Esophagus squamous epithelium (tissue), 5 donors: ENCODE data around the gene GABRB1. TPM values are rescaled to one million over a fixed set of nuclear protein-coding genes. Genes with fewer than 3 reads are reported as not detected.
"Not testable (repeated sequence)": the region's sequence is repeated elsewhere in the genome, so short reads cannot be mapped to it uniquely, and the experiment has no call there.

Source experiments
- DNase-seq: peaks from one replicate; lab custom pipeline; 2025; lab: John Stamatoyannopoulos, UW
- H3K27ac ChIP-seq, 4 donors: fragments of 200-600 bp; sonication (generic); one replicate each; pipeline ENCODE4 v1.5.1; 2016 to 2019; ENCODE audit warnings: mild to moderate bottlenecking in 1 of 4
- H3K27me3 ChIP-seq, 4 donors: fragments of 200-600 bp; sonication (generic); 1 replicate in 3 of 4; 2 replicates in 1 of 4; pipeline versions ENCODE4 v1.5.1 to v1.6.0; 2017 to 2021; ENCODE audit warnings: antibody characterized with exemption in 1 of 4
- H3K36me3 ChIP-seq, 3 donors: fragments of 200-600 bp; sonication (generic); one replicate each; pipeline ENCODE4 v1.5.1; 2016 to 2019
- H3K4me1 ChIP-seq, 3 donors: fragments of 200-600 bp; sonication (generic); one replicate each; pipeline ENCODE4 v1.5.1; 2017 to 2019
- H3K4me3 ChIP-seq, 4 donors: fragments of 200-600 bp; sonication (generic); 1 replicate in 3 of 4; 2 replicates in 1 of 4; pipeline ENCODE4 v1.5.1; 2016 to 2019; ENCODE audit warnings: mild to moderate bottlenecking in 2 of 4, moderate library complexity in 1 of 4
- H3K9me3 ChIP-seq, 3 donors: fragments of 200-600 bp; sonication (generic); one replicate each; pipeline ENCODE4 v1.5.1; 2016 to 2019
- POLR2A ChIP-seq, 4 donors: fragments of 450-650 bp; IDR thresholded peaks; one replicate each; pipeline ENCODE4 v1.6.1; 2017; ENCODE audit warnings: antibody characterized with exemption in 4 of 4, mild to moderate bottlenecking in 4 of 4, moderate library complexity in 3 of 4
- WGBS, 2 donors: methylation state at CpG; one replicate each; pipeline ENCODE4 v1.1.5; 2018; 5-methylcytosine and 5-hydroxymethylcytosine counted together
- intact Hi-C: fragments of 100-400 bp; cut with DNase I; formaldehyde crosslinking; loops from one replicate; pipeline ENCODE4 v1.15.0; 2022
- total RNA-seq, 4 donors: library from RNA; depleted of rRNA; stranded (reverse); fragments of >200 nt; gene quantifications; one replicate each; pipeline ENCODE4 v1.1.0, GENCODE V29; 2016
- TF ChIP-seq, protein P1 (sequence below), 6 experiments: fragments of 450-650 bp in 4 of 6; fragments of 200-600 bp in 2 of 6; sonication (generic) in 2 of 6; IDR thresholded peaks; one replicate each; pipeline ENCODE4 v1.5.1; 2016 to 2019; ENCODE audit warnings: antibody characterized with exemption in 6 of 6, mild to moderate bottlenecking in 4 of 6, moderate library complexity in 4 of 6
- donor health status: DM: yes; HTN: yes; CAD: no.

The GABRB1 gene
- total RNA-seq, 4 donors from 2014 or later = not detected

- no peaks in the 10 kb centered on the region for H3K9me3 ChIP-seq
- H3K4me3 ChIP-seq = no peak overlapping the region
- no peaks in the 10 kb centered on the region for H3K27me3 ChIP-seq
- intact Hi-C loops = no loop called here
- DNase-seq = no peak
- H3K27ac ChIP-seq = no peak overlapping the region
- TF ChIP-seq POLR2A (IDR thresholded peaks at IDR 0.05) = no peak
- TF ChIP-seq, protein P1, sequence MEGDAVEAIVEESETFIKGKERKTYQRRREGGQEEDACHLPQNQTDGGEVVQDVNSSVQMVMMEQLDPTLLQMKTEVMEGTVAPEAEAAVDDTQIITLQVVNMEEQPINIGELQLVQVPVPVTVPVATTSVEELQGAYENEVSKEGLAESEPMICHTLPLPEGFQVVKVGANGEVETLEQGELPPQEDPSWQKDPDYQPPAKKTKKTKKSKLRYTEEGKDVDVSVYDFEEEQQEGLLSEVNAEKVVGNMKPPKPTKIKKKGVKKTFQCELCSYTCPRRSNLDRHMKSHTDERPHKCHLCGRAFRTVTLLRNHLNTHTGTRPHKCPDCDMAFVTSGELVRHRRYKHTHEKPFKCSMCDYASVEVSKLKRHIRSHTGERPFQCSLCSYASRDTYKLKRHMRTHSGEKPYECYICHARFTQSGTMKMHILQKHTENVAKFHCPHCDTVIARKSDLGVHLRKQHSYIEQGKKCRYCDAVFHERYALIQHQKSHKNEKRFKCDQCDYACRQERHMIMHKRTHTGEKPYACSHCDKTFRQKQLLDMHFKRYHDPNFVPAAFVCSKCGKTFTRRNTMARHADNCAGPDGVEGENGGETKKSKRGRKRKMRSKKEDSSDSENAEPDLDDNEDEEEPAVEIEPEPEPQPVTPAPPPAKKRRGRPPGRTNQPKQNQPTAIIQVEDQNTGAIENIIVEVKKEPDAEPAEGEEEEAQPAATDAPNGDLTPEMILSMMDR (IDR thresholded peaks at IDR 0.05) = no peak
- WGBS, 2 donors = 29 to 34% methylated on average over 2 of the region's 2 CpGs
- no peaks in the 10 kb centered on the region for H3K36me3 ChIP-seq
- H3K4me1 ChIP-seq = no peaks in the 10 kb centered on the region
Observed at GRCh38 chr4:47274901-47275300, 243.5 kb downstream of the GABRB1 start.

DNA sequence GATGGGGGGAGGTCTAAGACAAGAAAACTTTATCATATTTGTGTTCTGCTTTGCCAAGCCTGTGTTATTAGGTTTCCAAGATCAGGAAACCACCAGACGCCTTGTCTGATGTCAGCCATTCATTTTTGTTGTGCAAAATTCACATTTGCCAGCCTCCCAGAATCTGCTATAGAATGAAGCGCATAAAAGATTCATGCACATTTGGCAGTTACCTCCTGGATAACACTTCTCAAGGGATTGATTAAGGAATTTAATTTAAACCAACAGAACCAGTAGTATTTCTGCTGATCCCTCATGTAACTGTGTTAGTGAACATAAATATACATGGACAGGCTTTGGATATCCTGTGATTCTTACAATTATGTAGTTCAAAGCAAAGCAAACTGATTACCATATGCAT, 244.2 kb downstream of the GABRB1 start:
- Histone ChIP-seq H3K36me3 (no peaks in the 10 kb centered on the region), H3K27me3 (no peaks in the 10 kb centered on the region), H3K4me3 (no peak overlapping the region), H3K4me1 (no peaks in the 10 kb centered on the region), H3K9me3 (no peaks in the 10 kb centered on the region), H3K27ac (no peak overlapping the region)
- TF ChIP-seq, protein P1 (IDR thresholded peaks at IDR 0.05) = no peak
- no peak for TF ChIP-seq POLR2A (IDR thresholded peaks at IDR 0.05)
- intact Hi-C loops = no loop called here
- WGBS, 2 donors = 63 to 67% methylated on average over 2 of the region's 2 CpGs
- DNase-seq = no peak

- Histone ChIP-seq H3K27me3 (no peaks in the 10 kb centered on the region), H3K4me1 (no peaks in the 10 kb centered on the region), H3K27ac (no peak overlapping the region), H3K4me3 (no peak overlapping the region), H3K9me3 (no peaks in the 10 kb centered on the region), H3K36me3 (no peaks in the 10 kb centered on the region)
- intact Hi-C loops = no loop called here
- WGBS, 2 donors = 20 to 46% methylated on average over 2 of the region's 2 CpGs
- TF ChIP-seq POLR2A (IDR thresholded peaks at IDR 0.05) = no peak
- TF ChIP-seq, protein P1 (IDR thresholded peaks at IDR 0.05) = no peak
- no peak for DNase-seq
Observed at GRCh38 chr4:47278631-47279030, 247.3 kb downstream of the GABRB1 start.

DNA sequence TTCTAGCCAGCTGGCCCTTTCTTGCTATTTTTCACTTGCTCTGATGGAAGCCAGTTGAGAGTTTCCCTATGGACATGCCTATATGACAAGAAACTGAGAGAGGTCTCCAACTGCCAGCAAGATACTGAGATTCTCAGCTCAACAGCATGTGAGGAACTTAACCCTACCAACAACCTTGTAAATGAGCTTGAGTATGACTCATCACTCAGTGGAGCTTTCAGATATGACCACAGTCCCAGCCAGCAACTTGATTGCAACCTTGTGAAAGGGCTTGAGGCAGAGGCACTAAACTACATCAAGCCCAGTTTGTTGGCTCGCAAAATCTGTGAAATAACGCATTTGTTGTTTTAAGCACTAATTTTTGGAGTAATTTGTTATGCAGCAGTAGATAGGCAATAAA, 256.4 kb downstream of the GABRB1 start:
- H3K4me1 ChIP-seq = no peaks in the 10 kb centered on the region
- no peaks in the 10 kb centered on the region for H3K36me3 ChIP-seq
- no peak overlapping the region for H3K4me3 ChIP-seq
- WGBS, 2 donors = 70 to 79% methylated on average over 2 of the region's 2 CpGs
- TF ChIP-seq, protein P1 (IDR thresholded peaks at IDR 0.05) = no peak
- TF ChIP-seq POLR2A (IDR thresholded peaks at IDR 0.05) = no peak
- DNase-seq = no peak
- H3K27ac ChIP-seq = no peak overlapping the region
- intact Hi-C loops = no loop called here
- no peaks in the 10 kb centered on the region for H3K9me3 ChIP-seq
- H3K27me3 ChIP-seq = no peaks in the 10 kb centered on the region

- Histone ChIP-seq H3K4me3 (no peak overlapping the region), H3K9me3 (no peaks in the 10 kb centered on the region), H3K4me1 (no peaks in the 10 kb centered on the region), H3K27me3 (no peaks in the 10 kb centered on the region), H3K36me3 (no peaks in the 10 kb centered on the region), H3K27ac (no peak overlapping the region)
- TF ChIP-seq POLR2A (IDR thresholded peaks at IDR 0.05) = no peak
- TF ChIP-seq, protein P1 (IDR thresholded peaks at IDR 0.05) = no peak
- no peak for DNase-seq
- intact Hi-C loops = no loop called here
Observed at GRCh38 chr4:47289805-47290204, 258.4 kb downstream of the GABRB1 start.

DNA sequence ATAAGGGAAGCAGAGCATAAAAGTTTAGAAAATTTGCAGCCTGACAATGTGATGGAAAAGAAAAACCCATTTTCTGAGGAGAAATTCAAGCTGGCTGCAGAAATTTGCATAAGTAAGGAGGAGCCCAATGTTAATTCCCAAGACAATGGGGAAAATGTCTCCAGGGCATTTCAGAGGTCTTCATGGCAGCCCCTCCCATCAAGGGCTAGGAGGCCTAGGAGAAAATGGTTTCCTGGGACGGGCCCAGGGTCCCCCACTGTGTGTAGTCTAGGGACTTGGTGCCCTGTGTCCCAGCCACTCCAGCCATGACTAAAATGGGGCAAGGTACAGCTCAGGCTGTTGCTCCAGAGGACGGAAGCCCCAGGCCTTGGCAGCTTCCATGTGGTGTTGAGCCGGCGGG, 259.5 kb downstream of the GABRB1 start:
- H3K27ac ChIP-seq, H3K4me3 ChIP-seq, H3K4me1 ChIP-seq, intact Hi-C loops, H3K27me3 ChIP-seq, H3K36me3 ChIP-seq, H3K9me3 ChIP-seq, DNase-seq: not testable (repeated sequence)
- 43% methylated on average over 1 of the region's 4 CpGs; no CpG with 5 or more reads in 1 of the 2 donors for WGBS, 2 donors
